ENCODE results near the gene ITIH4. TPM values are rescaled to one million over a fixed set of nuclear protein-coding genes. Genes with fewer than 3 reads are reported as not detected.

The ITIH4 gene
- total RNA-seq, 1 experiment from 2014 or later: 2.4 TPM

DNA sequence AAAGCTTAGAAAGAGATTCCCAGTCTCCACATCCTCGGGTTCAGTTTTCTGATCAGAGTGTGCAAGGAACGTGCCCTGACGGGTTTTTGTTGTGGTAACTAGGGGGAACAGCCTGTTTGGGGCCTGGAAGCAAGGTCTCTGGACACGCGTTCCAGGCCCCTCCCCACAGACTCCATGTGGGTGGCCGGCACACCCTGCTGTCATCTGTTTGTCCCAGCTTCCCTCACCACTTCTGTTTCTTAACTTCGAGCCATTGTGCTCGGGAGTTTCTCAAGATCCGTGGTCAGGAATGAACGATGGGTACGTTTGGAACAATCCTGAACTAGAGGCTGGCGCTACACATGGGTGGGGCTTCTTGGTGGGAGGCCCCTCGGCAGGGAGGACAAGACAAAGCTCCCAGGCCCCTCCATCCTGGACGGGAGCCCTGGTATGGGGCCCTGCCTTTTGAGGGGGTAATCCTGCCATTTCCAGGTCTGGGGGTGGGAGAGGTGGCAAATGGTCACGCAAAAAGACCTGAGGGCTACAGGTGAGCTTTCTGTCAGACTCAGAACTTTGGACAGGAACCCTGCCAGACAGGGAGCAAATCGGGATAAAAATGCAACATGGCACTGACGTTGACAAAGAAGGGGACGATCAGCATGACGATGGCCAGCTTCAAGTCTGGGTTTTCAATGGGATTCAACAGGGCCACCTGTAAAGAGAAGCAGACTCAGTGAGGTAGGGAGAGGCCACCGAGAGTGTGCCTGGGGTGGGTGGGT is 12.8 kb upstream of the ITIH4 start (continued):
- TF ChIP-seq, protein P1, sequence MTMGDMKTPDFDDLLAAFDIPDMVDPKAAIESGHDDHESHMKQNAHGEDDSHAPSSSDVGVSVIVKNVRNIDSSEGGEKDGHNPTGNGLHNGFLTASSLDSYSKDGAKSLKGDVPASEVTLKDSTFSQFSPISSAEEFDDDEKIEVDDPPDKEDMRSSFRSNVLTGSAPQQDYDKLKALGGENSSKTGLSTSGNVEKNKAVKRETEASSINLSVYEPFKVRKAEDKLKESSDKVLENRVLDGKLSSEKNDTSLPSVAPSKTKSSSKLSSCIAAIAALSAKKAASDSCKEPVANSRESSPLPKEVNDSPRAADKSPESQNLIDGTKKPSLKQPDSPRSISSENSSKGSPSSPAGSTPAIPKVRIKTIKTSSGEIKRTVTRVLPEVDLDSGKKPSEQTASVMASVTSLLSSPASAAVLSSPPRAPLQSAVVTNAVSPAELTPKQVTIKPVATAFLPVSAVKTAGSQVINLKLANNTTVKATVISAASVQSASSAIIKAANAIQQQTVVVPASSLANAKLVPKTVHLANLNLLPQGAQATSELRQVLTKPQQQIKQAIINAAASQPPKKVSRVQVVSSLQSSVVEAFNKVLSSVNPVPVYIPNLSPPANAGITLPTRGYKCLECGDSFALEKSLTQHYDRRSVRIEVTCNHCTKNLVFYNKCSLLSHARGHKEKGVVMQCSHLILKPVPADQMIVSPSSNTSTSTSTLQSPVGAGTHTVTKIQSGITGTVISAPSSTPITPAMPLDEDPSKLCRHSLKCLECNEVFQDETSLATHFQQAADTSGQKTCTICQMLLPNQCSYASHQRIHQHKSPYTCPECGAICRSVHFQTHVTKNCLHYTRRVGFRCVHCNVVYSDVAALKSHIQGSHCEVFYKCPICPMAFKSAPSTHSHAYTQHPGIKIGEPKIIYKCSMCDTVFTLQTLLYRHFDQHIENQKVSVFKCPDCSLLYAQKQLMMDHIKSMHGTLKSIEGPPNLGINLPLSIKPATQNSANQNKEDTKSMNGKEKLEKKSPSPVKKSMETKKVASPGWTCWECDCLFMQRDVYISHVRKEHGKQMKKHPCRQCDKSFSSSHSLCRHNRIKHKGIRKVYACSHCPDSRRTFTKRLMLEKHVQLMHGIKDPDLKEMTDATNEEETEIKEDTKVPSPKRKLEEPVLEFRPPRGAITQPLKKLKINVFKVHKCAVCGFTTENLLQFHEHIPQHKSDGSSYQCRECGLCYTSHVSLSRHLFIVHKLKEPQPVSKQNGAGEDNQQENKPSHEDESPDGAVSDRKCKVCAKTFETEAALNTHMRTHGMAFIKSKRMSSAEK (CRISPR knock-in tag; IDR thresholded peaks at IDR 0.05; ENCODE audit: borderline replicate concordance): no peak

DNA sequence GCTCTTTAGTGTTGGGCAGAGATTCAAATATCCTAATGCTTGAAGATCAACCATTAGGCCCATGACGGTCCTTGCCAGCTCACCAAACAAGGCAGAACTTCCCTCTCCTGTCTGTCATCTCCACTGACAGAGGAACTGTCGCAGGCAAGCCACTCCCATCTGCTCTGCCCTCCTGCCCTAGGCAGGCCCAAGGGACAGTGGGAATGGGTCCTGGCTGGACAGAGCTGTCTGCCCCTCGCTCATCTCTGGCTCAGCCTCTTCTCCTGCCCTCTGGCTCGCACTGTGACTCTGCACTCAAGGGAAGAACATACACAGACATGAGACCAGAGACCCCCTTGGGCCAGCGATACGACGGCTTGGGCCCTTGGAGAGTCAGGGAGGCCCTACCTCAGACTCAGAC is 12.0 kb upstream of the ITIH4 start:
- Mint-ChIP-seq H3K4me3 (no peak overlapping the region), H3K4me1 (peaks cover under 1% of the 10 kb centered on the region; the same call in 1 of the 2 replicates), H3K9me3 (no peaks in the 10 kb centered on the region), H3K36me3 (peaks cover 11% of the 10 kb centered on the region), H3K27ac (no peak overlapping the region; the same call in 1 of the 2 replicates), H3K27me3 (ENCODE audit: low read depth) (no peaks in the 10 kb centered on the region)
- TF ChIP-seq ZNF121 (CRISPR knock-in tag; IDR thresholded peaks at IDR 0.05) (no peak), ZNF232 (CRISPR knock-in tag; IDR thresholded peaks at IDR 0.05) (no peak), HMGA2 (CRISPR knock-in tag; IDR thresholded peaks at IDR 0.05) (no peak), CREB1 (CRISPR knock-in tag; IDR thresholded peaks at IDR 0.05) (no peak)
- TF ChIP-seq, protein P2, sequence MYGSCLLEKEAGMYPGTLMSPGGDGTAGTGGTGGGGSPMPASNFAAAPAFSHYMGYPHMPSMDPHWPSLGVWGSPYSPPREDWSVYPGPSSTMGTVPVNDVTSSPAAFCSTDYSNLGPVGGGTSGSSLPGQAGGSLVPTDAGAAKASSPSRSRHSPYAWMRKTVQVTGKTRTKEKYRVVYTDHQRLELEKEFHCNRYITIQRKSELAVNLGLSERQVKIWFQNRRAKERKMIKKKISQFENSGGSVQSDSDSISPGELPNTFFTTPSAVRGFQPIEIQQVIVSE (CRISPR knock-in tag; IDR thresholded peaks at IDR 0.05; ENCODE audit: borderline replicate concordance): no peak
- TF ChIP-seq, protein P3, sequence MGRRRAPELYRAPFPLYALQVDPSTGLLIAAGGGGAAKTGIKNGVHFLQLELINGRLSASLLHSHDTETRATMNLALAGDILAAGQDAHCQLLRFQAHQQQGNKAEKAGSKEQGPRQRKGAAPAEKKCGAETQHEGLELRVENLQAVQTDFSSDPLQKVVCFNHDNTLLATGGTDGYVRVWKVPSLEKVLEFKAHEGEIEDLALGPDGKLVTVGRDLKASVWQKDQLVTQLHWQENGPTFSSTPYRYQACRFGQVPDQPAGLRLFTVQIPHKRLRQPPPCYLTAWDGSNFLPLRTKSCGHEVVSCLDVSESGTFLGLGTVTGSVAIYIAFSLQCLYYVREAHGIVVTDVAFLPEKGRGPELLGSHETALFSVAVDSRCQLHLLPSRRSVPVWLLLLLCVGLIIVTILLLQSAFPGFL (CRISPR knock-in tag; IDR thresholded peaks at IDR 0.05; ENCODE audit: borderline replicate concordance): no peak
- ChIA-PET POLR2A (interaction anchor here (0.7 kb wide), 1 partner anchor 14 kb away, joined by 3 read pairs; no protein-coding TSS in a partner anchor), CTCF (interaction anchor here (1.4 to 1.8 kb wide), 3 partner anchors 22 to 50 kb away, joined by 6 to 10 read pairs (median 6); no protein-coding TSS in a partner anchor)
- DNase-seq (ENCODE audit: low spot score): no peak
- no peak for ATAC-seq

DNA sequence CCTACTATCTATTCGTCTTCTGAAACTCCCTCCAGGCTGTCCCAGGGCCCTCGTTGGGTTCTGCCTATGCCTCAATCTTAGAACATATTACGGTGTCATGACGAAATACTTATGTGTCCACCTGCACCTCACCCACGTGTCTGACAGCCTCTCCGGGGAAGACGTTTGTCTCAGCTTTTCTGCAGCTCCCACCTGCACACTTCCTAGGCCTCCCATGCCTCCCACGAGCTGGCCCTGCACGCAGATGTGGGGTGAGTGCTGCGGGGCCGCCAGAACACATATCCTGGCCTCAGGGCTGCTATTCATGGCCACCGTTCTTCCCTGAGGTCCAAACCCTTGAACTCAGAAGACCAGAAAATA is 11.5 kb upstream of the ITIH4 start:
- peaks cover 10% of the 10 kb centered on the region for H3K36me3 Mint-ChIP-seq
- no peak overlapping the region for H3K4me3 Mint-ChIP-seq
- DNase-seq (ENCODE audit: low spot score): no peak
- H3K9me3 Mint-ChIP-seq: no peaks in the 10 kb centered on the region
- no peaks in the 10 kb centered on the region for H3K27me3 Mint-ChIP-seq (ENCODE audit: low read depth)
- no peaks in the 10 kb centered on the region for H3K4me1 Mint-ChIP-seq
- POLR2A ChIA-PET: interaction anchor here (0.7 kb wide), 1 partner anchor 15 kb away, joined by 3 read pairs; no protein-coding TSS in a partner anchor
- CTCF ChIA-PET: interaction anchor here (0.9 to 1.4 kb wide), 4 partner anchors 49 to 96 kb away, joined by 3 to 6 read pairs (median 4); no protein-coding TSS in a partner anchor
- no peak for ATAC-seq
- TF ChIP-seq NR1H2 (CRISPR knock-in tag; IDR thresholded peaks at IDR 0.05): no peak
- 0 out of 2 replicates have a peak overlapping the region, but pooled peaks have one; percentile 63 for H3K27ac Mint-ChIP-seq

DNA sequence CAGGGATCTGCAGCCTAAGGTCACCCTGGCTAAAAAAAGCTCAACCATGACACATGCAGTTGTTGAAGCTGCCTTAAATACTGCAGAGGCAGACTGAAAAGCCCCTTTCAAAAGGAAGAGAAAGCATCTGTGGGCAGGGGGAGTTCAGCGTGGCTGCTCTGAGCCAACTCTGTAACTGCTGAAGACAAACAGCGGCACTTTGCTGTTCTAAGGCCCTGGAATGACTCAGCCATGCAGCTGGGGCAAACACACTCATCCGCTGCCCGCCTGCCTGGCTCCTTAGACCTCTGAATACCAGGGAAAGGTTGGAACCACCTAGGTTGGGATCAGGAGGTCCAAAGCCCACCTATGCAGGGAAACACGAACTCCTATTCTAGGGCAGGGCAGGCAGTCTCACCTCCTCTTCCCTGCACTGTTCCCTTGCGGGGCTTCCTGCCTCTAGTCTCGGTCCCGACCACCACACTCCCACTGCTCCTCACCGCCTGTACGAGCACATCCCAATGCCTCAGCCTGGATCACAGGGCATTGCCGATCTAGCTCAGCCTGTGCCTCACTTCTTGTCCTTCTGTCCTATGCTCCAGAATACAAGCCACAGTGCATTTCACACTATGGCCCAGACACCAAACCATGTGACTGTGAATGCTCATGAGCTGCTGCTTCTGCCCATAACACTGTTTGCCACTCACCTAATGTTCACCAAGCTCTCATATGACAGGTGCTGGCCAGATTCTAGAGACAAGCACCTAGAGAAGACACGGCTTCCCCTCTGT is 10.9 kb upstream of the ITIH4 start:
- Mint-ChIP-seq H3K4me3 (no peak overlapping the region), H3K9me3 (no peaks in the 10 kb centered on the region), H3K27me3 (ENCODE audit: low read depth) (no peaks in the 10 kb centered on the region), H3K4me1 (no peaks in the 10 kb centered on the region), H3K27ac (peak overlapping the region; percentile 63; the same call in 1 of the 2 replicates), H3K36me3 (peaks cover 10% of the 10 kb centered on the region)
- ATAC-seq: no peak
- POLR2A ChIA-PET: interaction anchor here (0.7 kb wide), 1 partner anchor 15 kb away, joined by 3 read pairs; no protein-coding TSS in a partner anchor
- no peak for DNase-seq (ENCODE audit: low spot score)
- CTCF ChIA-PET: interaction anchor here (0.9 to 1.4 kb wide), 3 partner anchors 49 to 96 kb away, joined by 3 to 4 read pairs (median 3); no protein-coding TSS in a partner anchor
- TF ChIP-seq ATF1 (CRISPR knock-in tag; IDR thresholded peaks at IDR 0.05): no peak
- TF ChIP-seq SP1 (CRISPR knock-in tag; conservative IDR thresholded peaks at IDR 0.05): no peak
- TF ChIP-seq, protein P4, sequence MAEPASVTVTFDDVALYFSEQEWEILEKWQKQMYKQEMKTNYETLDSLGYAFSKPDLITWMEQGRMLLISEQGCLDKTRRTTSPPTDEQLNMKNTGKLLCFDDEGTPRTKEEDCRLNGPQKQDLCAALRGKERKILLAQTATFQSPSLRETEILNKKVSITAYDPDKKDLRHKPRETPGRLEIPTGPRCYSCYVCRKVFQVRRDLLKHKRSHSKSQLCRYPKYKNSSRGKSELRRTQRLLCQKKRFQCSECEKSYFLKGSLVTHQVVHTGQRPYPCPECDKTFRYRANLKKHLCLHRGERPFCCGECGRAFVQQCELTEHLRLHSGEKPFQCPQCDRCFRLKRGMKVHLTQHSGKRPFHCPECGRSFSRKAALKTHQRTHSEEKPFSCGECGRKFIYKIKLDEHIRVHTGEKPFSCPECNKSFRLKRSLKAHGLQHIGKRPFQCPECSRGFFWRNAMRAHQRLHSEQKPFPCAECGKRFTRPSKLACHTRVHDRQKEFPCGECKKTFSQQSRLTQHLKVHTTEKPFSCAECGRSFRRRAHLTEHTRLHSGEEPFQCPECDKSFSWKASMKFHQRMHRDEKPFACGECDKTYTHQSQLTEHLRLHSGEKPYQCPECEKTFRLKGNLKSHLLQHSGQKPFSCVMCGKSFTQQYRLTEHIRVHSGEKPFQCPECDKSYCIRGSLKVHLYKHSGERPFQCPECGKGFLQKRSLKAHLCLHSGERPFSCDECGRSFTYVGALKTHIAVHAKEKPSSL (CRISPR knock-in tag; conservative IDR thresholded peaks at IDR 0.05): no peak
- TF ChIP-seq, protein P5, sequence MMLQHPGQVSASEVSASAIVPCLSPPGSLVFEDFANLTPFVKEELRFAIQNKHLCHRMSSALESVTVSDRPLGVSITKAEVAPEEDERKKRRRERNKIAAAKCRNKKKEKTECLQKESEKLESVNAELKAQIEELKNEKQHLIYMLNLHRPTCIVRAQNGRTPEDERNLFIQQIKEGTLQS (CRISPR knock-in tag; conservative IDR thresholded peaks at IDR 0.05): no peak
- TF ChIP-seq, protein P6, sequence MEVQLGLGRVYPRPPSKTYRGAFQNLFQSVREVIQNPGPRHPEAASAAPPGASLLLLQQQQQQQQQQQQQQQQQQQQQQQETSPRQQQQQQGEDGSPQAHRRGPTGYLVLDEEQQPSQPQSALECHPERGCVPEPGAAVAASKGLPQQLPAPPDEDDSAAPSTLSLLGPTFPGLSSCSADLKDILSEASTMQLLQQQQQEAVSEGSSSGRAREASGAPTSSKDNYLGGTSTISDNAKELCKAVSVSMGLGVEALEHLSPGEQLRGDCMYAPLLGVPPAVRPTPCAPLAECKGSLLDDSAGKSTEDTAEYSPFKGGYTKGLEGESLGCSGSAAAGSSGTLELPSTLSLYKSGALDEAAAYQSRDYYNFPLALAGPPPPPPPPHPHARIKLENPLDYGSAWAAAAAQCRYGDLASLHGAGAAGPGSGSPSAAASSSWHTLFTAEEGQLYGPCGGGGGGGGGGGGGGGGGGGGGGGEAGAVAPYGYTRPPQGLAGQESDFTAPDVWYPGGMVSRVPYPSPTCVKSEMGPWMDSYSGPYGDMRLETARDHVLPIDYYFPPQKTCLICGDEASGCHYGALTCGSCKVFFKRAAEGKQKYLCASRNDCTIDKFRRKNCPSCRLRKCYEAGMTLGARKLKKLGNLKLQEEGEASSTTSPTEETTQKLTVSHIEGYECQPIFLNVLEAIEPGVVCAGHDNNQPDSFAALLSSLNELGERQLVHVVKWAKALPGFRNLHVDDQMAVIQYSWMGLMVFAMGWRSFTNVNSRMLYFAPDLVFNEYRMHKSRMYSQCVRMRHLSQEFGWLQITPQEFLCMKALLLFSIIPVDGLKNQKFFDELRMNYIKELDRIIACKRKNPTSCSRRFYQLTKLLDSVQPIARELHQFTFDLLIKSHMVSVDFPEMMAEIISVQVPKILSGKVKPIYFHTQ (CRISPR knock-in tag; IDR thresholded peaks at IDR 0.05): no peak
- no peak for TF ChIP-seq SMAD4 (CRISPR knock-in tag; IDR thresholded peaks at IDR 0.05)
